Stimulated activated memory B cell treated with anti-CD40 and anti-IgM and Interleukin-4, amounts not matched to agents 10 μg/mL and 1 μg/mL and 100 μg/mL, for 72 hours (primary cell): ENCODE data around the gene THG1L.
"Not testable (repeated sequence)": the region's sequence is repeated elsewhere in the genome, so short reads cannot be mapped to it uniquely, and the experiment has no call there.

Source experiments
- ATAC-seq: fragments of 150-1000 bp; cut with Tn5 transposase; 2 replicates; pipeline ENCODE4 v1.10.0; 2021
- H3K27ac Mint-ChIP-seq: one replicate; pipeline ENCODE4 v1.8.0; 2022; ENCODE audit warnings: mild to moderate bottlenecking, mixed read lengths
- H3K27me3 Mint-ChIP-seq: one replicate; pipeline ENCODE4 v1.8.0; 2022; ENCODE audit warnings: mixed read lengths
- H3K36me3 Mint-ChIP-seq: one replicate; pipeline ENCODE4 v1.8.0; 2022; ENCODE audit warnings: mixed read lengths
- H3K4me1 Mint-ChIP-seq: one replicate; pipeline ENCODE4 v1.8.0; 2022; ENCODE audit warnings: mixed read lengths
- H3K4me3 Mint-ChIP-seq: one replicate; pipeline ENCODE4 v1.8.0; 2022; ENCODE audit warnings: mild to moderate bottlenecking, moderate library complexity, mixed read lengths
- H3K9me3 Mint-ChIP-seq: one replicate; pipeline ENCODE4 v1.8.0; 2022; ENCODE audit warnings: mixed read lengths

Gene THG1L

DNA sequence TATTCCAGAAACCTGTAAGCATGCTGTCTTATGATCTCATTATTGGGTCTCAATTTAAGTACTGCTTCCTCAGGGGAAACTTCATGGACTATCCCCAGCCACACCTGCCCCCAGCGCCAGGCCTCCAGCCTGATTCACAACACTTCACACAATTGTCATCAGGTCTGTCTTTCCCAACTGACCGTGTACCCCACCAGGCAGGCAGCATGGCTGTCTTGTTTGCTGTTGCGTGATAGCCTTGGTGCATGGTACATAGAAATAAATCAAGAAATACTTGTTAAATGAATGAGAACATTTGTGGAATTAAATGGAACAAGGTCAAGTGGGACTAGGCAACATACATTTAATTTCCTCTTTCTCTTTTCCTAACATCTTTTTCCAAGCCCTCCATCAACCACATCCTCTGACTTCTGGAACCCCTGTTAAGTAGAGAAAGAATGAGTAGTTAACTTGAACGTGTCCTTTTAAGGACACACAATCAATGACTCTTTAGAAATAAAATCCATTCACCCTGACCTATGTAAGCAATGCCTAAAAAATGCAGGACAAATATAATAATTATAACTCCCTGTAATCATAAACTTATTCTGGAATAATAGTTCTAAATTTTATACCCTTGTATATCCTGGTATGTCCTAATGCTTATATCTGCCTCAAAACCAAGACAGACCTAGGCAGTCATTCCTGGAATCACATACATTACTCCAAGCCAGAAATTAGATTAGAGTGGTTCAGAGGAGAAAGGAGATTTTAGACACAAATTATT is 17.2 kb upstream of the THG1L start:
- ATAC-seq = no peak
- Mint-ChIP-seq H3K4me3 (no peak overlapping the region), H3K27ac (no peak overlapping the region), H3K27me3 (no peaks in the 10 kb centered on the region), H3K9me3 (no peaks in the 10 kb centered on the region), H3K4me1 (peaks cover 18% of the 10 kb centered on the region), H3K36me3 (peaks cover 10% of the 10 kb centered on the region)

DNA sequence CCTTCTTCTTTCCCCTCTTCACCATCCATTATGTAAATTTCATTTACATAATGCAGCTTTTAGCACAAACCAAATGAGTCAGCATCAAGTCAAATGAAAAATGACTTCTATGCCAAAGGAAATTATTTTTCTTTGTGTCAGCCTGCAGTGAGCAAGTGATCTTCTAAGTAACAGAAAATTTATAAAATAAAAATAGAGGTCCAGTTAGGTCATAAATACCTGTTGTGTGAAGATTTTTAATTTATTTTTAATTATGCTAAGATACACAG is 16.7 kb upstream of the THG1L start:
- peaks cover 10% of the 10 kb centered on the region for H3K36me3 Mint-ChIP-seq
- no peak overlapping the region for H3K4me3 Mint-ChIP-seq
- H3K27me3 Mint-ChIP-seq = no peaks in the 10 kb centered on the region
- H3K27ac Mint-ChIP-seq = no peak overlapping the region
- H3K4me1 Mint-ChIP-seq = peaks cover 18% of the 10 kb centered on the region
- no peak for ATAC-seq
- no peaks in the 10 kb centered on the region for H3K9me3 Mint-ChIP-seq

DNA sequence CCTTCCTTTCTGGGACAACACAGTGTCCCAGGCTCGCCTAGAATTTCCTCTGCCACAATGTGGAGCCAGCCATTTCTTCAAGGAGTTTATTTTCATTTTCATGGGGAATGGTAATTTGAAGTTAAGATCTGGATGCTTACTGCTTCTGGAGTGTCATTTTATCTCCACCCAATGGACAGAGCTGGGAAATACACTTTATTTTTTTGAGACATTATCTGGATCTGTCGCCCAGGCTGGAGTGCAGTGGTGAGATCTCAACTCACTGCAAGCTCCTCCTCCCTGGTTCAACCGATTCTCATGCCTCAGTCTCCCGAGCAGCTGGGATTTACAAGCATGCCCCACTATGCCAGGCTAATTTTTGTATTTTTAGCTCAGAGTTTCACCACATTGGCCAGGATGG is 12.7 kb upstream of the THG1L start:
- Mint-ChIP-seq H3K4me1 (peaks cover 18% of the 10 kb centered on the region), H3K9me3 (peaks cover 5% of the 10 kb centered on the region), H3K27me3 (no peaks in the 10 kb centered on the region), H3K27ac (peak overlapping the region; percentile 51), H3K36me3 (peaks cover 19% of the 10 kb centered on the region), H3K4me3 (no peak overlapping the region)
- peak; percentile 67 for ATAC-seq

DNA sequence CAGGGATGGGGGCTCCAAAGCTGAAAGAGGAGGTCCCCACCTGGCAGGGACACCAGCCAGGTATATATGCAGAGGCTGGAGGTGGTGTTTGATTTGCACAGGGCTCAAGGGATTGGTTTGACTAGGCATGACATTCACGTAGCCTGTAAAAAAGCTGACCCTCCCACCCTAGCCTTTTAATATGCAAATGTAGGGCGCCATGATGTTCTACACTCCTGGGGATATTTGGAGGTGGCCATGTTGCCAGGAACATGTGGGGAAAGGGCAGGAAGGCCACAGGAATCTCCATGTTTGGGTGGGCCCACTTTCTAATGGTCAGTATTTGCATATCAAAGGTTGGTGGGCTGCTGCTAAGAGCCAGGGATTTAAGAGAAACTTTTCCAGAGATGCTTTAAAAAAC is 12.0 kb upstream of the THG1L start:
- H3K36me3 Mint-ChIP-seq = peaks cover 12% of the 10 kb centered on the region
- H3K27me3 Mint-ChIP-seq = no peaks in the 10 kb centered on the region
- ATAC-seq = no peak
- peaks cover 18% of the 10 kb centered on the region for H3K4me1 Mint-ChIP-seq
- peak overlapping the region; percentile 51 for H3K27ac Mint-ChIP-seq
- H3K9me3 Mint-ChIP-seq = peaks cover 5% of the 10 kb centered on the region
- no peak overlapping the region for H3K4me3 Mint-ChIP-seq

DNA sequence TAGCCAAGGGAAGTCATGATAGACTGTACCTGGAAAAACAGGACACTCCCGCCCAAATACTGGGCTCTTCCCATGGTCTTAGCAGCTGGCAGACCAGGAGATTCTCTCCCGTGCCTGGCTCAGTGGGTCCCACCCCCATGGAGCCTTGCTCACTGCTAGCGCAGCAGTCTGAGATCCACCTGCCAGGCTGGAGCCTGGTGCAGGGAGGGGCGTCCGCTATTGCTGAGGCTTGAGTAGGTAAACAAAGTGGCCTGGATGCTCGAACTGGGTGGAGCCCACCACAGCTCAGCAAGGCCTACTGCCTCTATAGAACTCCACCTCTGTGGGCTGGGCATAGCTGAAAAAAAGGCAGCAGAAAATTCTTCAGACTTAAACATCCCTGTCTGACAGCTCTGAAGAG is 10.1 kb upstream of the THG1L start:
- Mint-ChIP-seq H3K36me3 (peaks cover 17% of the 10 kb centered on the region), H3K9me3 (peaks cover 5% of the 10 kb centered on the region), H3K4me3 (no peak overlapping the region), H3K4me1 (peaks cover 34% of the 10 kb centered on the region), H3K27ac (no peak overlapping the region), H3K27me3 (no peaks in the 10 kb centered on the region)
- ATAC-seq = no peak

DNA sequence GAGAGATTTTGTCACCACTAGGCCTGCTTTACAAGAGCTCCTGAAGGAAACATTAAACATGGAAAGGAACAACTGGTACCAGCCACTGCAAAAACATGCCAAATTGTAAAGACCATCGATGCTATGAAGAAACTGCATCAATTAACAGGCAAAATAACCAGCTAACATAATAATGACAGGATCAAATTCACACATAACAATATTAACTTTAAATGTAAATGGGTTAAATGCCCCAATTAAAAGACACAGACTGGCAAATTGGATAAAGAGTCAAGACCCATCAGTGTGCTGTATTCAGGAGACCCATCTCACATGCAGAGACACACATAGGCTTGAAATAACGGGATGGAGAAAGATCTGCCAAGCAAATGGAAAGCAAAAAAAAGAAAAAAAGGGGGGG is 8.3 kb upstream of the THG1L start:
- not testable (repeated sequence) for ATAC-seq, H3K9me3 Mint-ChIP-seq, H3K4me3 Mint-ChIP-seq, H3K27ac Mint-ChIP-seq, H3K27me3 Mint-ChIP-seq
- Mint-ChIP-seq H3K36me3 (peaks cover 17% of the 10 kb centered on the region), H3K4me1 (peaks cover 37% of the 10 kb centered on the region)

DNA sequence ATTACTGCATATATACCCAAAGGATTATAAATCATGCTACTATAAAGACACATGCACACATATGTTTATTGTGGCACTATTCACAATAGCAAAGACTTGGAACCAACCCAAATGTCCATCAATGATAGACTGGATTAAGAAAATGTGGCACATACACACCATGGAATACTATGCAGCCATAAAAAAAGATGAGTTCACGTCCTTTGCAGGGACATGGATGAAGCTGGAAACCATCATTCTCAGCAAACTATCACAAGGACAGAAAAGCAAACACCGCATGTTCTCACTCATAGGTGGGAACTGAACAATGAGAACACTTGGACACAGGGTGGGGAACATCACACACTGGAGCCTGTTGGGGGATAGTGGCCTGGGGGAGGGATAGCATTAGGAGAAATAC is 4.6 kb upstream of the THG1L start:
- not testable (repeated sequence) for H3K27ac Mint-ChIP-seq, H3K27me3 Mint-ChIP-seq, ATAC-seq, H3K9me3 Mint-ChIP-seq, H3K4me3 Mint-ChIP-seq
- Mint-ChIP-seq H3K36me3 (peaks cover 15% of the 10 kb centered on the region), H3K4me1 (peaks cover 48% of the 10 kb centered on the region)

DNA sequence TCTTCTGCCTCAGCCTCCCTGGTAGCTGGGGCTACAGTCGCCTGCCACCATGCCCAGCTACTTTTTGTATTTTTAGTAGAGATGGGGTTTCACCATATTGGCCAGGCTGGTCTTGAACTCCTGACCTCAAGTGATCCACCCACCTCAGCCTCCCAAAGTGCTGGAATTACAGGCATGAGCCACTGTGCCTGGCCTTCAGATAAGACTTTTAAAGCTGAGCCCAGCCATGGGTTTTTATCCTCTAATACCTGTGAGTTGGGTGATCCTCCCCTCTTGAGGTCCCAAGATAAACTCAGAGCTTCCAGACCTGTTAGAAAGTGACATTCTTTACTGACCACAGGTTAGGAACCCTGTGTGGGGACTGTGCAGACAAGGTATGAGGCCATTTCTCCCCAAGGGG is 3.4 kb upstream of the THG1L start:
- H3K27ac Mint-ChIP-seq = not testable (repeated sequence)
- H3K4me1 Mint-ChIP-seq = peaks cover 61% of the 10 kb centered on the region

DNA sequence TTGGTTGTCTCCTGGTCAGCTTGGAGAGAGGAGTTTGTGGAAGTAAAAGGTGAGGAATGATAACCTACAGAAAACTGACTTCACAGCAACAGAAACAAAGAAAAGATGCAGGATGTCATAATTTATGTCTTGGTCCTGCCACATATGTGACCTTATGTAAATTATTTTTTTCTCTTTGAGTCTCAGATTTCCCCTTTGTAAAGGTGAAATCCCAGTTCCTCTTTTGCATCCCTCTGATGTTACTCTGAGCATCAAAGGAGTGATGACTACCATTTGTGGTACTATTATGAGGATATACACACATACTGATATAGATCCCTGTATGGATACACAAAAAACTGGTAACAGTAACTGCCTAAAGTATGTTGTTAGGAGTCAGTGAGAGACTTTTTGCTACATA is 1.4 kb upstream of the THG1L start:
- Mint-ChIP-seq H3K27me3 (no peaks in the 10 kb centered on the region), H3K4me3 (peak overlapping the region; percentile 31), H3K27ac (peak overlapping the region; percentile 98)

More for the DNA sequence above, 3.4 kb upstream of the THG1L start:
- not testable (repeated sequence) for H3K4me3 Mint-ChIP-seq, H3K9me3 Mint-ChIP-seq, H3K27me3 Mint-ChIP-seq, ATAC-seq
- H3K36me3 Mint-ChIP-seq = peaks cover 10% of the 10 kb centered on the region

DNA sequence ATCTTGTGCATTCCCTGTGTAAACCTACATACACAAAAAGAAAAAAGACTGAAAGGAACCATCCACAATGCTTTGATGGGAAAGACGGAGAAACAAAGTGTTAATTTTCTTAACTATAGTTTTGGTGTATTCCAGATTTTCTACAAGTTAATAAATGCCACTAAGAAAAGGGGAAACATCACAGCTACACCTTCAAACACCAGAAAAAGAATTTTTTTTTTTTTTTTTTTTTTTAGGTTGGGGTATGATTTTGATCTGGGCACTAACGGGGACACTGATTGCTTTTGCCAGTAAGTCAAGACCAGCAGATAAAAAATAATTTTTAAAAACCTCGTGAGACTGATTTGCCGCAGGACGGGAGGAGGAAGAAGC is 334 bp upstream of the THG1L start:
- no peaks in the 10 kb centered on the region for H3K27me3 Mint-ChIP-seq
- H3K4me1 Mint-ChIP-seq = peaks cover 49% of the 10 kb centered on the region
- no peaks in the 10 kb centered on the region for H3K9me3 Mint-ChIP-seq
- ATAC-seq = no peak
- H3K4me3 Mint-ChIP-seq = peak overlapping the region; percentile 95
- H3K27ac Mint-ChIP-seq = peak overlapping the region; percentile 98
- H3K36me3 Mint-ChIP-seq = peaks cover 15% of the 10 kb centered on the region

More for the DNA sequence above, 1.4 kb upstream of the THG1L start:
- Mint-ChIP-seq H3K4me1 (peaks cover 60% of the 10 kb centered on the region), H3K36me3 (peaks cover 19% of the 10 kb centered on the region), H3K9me3 (no peaks in the 10 kb centered on the region)
- peak; percentile 81 for ATAC-seq

DNA sequence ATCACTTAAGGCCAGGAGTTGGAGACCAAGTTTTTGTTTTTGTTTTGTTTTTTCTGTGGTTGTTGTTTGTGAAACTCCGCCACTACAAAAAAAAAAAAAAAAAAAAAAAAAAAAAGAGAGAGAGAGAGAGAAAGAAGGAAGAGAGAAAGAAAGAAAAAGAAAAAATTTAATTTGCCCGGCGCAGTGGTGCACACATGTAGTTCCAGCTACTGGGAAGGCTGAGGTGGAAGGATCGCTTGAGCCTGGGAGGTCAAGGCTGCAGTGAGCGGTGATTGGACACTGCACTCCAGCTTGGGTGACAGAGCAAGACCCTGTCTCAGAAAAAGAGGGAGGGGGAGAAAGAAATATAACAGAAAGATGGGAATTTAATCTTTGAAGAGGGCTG is 902 bp downstream of the THG1L start:
- Mint-ChIP-seq H3K36me3 (peaks cover 23% of the 10 kb centered on the region), H3K27ac (no peak overlapping the region), H3K4me3 (peak overlapping the region; percentile 95), H3K4me1 (peaks cover 38% of the 10 kb centered on the region), H3K9me3 (no peaks in the 10 kb centered on the region), H3K27me3 (no peaks in the 10 kb centered on the region)
- no peak for ATAC-seq

DNA sequence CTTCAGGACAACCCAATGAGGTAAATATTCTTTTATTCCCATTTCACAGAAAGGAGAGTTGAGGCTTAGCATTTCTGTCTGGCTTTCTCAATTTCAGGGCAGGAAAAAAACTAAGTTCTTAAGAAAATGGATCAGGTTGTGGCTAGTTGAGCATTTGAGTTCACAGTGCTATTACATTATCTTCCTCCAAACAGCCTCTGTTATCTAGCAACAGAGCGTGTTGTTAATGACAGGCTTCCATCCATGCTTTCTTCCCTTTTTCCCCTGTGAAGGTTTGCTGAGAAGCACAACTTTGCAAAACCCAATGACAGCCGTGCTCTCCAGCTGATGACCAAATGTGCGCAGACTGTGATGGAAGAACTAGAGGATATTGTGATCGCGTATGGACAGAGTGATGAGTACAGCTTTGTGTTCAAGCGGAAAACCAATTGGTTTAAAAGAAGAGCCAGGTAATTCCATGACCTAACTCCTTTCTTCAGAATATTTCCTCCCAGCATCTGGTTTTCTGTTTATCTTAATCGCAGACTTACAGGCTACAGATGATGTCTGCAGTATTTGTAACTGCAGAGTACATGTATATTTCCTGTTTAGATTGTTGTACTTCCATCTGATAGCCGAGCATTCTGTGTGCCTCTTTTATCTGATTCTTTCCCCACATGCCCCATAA is 1.5 kb downstream of the THG1L start:
- H3K9me3 Mint-ChIP-seq = no peaks in the 10 kb centered on the region
- peak overlapping the region; percentile 14 for H3K4me3 Mint-ChIP-seq
- no peaks in the 10 kb centered on the region for H3K27me3 Mint-ChIP-seq
- peaks cover 23% of the 10 kb centered on the region for H3K36me3 Mint-ChIP-seq
- peaks cover 34% of the 10 kb centered on the region for H3K4me1 Mint-ChIP-seq
- H3K27ac Mint-ChIP-seq = no peak overlapping the region
- no peak for ATAC-seq

DNA sequence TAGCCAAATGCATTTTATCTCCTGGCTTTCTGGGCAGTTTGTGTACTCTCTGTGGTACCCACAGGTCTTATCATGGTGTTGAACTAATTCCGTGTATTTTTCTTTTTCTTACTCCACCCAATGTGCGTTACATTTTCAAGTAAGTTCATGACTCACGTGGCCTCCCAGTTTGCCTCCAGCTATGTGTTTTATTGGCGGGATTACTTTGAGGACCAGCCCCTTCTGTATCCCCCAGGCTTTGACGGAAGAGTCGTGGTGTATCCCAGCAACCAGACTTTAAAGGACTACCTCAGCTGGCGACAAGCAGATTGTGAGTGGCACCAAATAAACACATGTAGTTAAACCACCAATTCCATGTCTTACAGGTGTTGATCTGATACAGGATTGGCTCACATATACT is 3.2 kb downstream of the THG1L start:
- no peak overlapping the region for H3K4me3 Mint-ChIP-seq
- ATAC-seq = no peak
- H3K27me3 Mint-ChIP-seq = no peaks in the 10 kb centered on the region
- H3K27ac Mint-ChIP-seq = no peak overlapping the region
- peaks cover 35% of the 10 kb centered on the region for H3K36me3 Mint-ChIP-seq
- no peaks in the 10 kb centered on the region for H3K9me3 Mint-ChIP-seq
- H3K4me1 Mint-ChIP-seq = peaks cover 31% of the 10 kb centered on the region

DNA sequence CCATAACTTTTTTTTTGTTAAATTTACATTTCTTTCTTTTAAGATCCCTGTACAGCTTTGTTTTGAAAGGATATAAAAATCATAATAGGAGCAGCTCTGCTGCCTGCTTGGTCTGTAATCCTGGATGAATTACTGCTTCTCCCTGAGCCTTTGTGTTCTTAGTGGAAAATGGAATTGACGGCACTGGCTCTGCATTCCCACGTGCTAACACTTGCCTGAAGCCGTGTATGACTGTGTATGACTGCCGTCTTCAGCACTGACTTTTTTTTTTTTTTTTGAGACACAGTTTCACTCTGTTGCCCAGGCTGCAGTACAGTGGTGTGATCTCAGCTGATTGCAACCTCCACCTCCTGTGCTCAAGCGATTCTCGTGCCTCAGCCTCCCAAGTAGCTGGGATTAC is 4.8 kb downstream of the THG1L start:
- H3K9me3 Mint-ChIP-seq = no peaks in the 10 kb centered on the region
- no peak overlapping the region for H3K4me3 Mint-ChIP-seq
- no peak for ATAC-seq
- H3K27me3 Mint-ChIP-seq = no peaks in the 10 kb centered on the region
- peaks cover 37% of the 10 kb centered on the region for H3K36me3 Mint-ChIP-seq
- peak overlapping the region; percentile 22 for H3K27ac Mint-ChIP-seq
- peaks cover 18% of the 10 kb centered on the region for H3K4me1 Mint-ChIP-seq

DNA sequence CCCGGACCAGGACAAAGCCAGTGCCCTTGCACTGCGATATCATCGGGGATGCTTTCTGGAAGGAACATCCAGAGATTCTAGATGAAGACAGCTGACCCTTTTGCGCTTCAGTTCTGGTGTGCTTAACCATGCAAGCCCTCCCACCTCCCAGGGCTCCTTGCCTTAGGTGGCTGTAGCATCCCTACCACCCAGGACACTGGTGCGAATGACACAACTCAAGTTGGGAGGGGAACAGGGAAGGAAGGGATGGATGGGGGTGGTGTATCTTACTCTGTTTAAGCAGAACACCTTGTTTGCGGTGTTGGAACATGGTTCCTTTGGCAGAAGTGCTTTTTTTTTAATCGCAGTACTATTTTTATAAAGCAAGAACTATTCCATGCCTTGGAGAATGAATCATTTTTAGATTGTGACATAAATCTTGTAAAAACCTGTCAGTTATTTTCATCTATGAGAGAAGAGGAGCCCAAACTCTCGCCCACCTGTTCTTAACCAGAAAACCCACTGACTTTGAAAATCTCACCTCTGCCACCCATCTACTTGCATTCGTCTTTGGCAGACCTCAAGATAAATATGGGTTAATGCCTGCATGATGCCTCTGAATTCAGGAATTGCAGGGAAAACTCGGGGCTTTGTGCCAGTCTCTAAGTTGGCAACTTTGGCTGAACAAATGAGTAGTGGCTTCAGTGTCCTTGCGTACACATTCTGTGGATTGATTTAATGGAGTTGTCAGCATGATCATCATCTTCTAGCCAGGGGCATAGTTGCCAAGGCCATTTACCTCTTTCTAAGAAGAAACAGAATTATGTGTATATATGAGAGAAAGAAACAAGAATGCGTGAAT is 8.4 kb downstream of the THG1L start:
- Mint-ChIP-seq H3K4me1 (peaks cover 11% of the 10 kb centered on the region), H3K27me3 (no peaks in the 10 kb centered on the region), H3K9me3 (no peaks in the 10 kb centered on the region), H3K36me3 (peaks cover 24% of the 10 kb centered on the region), H3K27ac (no peak overlapping the region), H3K4me3 (no peak overlapping the region)
- no peak for ATAC-seq

DNA sequence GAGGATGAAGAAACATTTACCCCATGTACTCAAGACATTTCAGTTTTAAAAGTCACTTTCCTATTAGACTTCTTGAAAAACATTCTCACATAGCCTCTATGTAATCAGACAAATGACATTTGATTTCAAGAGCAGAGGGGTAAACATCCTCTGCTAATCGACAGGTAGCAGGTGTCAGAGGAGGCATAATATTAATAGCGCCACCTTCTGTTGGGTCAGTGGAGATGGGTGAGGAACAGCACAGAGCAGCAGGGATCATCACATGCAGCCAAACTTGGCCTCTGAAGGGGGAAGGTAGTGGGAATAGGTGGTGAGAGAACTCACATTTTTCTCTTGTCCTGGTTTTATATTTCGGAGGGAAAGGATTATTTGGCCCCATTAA is 9.0 kb downstream of the THG1L start:
- H3K4me3 Mint-ChIP-seq = no peak overlapping the region
- H3K27me3 Mint-ChIP-seq = no peaks in the 10 kb centered on the region
- no peak overlapping the region for H3K27ac Mint-ChIP-seq
- H3K9me3 Mint-ChIP-seq = no peaks in the 10 kb centered on the region
- H3K4me1 Mint-ChIP-seq = peaks cover 14% of the 10 kb centered on the region
- no peak for ATAC-seq
- H3K36me3 Mint-ChIP-seq = peaks cover 24% of the 10 kb centered on the region
